NCI-H524 treated with DMSO at 0.1 percent for 48 hours (cell line): Measurements from ENCODE around the gene ROBO2.

Experiments used
- DNase-seq: peaks from one replicate; lab custom pipeline; 2025; lab: John Stamatoyannopoulos, UW

Gene ROBO2

GRCh38 chr3:77259694-77260093 lies 219.8 kb downstream of the ROBO2 start:
- DNase-seq: no peak

GRCh38 chr3:77262361-77262760 lies 222.5 kb downstream of the ROBO2 start:
- DNase-seq: no peak

GRCh38 chr3:77267589-77267988 lies 227.7 kb downstream of the ROBO2 start:
- peak; percentile 25 for DNase-seq

GRCh38 chr3:77271306-77271705 lies 231.4 kb downstream of the ROBO2 start:
- DNase-seq: no peak

- DNase-seq: no peak
Observed at GRCh38 chr3:77271711-77272110, 231.8 kb downstream of the ROBO2 start.

- DNase-seq: no peak
Observed at GRCh38 chr3:77279276-77279675, 239.4 kb downstream of the ROBO2 start.

GRCh38 chr3:77281721-77282120 lies 241.8 kb downstream of the ROBO2 start:
- peak; percentile 3 for DNase-seq

GRCh38 chr3:77283108-77283507 lies 243.2 kb downstream of the ROBO2 start:
- peak; percentile 20 for DNase-seq

GRCh38 chr3:77288348-77288747 lies 248.4 kb downstream of the ROBO2 start:
- DNase-seq: no peak

- no peak for DNase-seq
Observed at GRCh38 chr3:77296527-77296926, 256.6 kb downstream of the ROBO2 start.

GRCh38 chr3:77298417-77298816 lies 258.5 kb downstream of the ROBO2 start:
- DNase-seq: no peak

GRCh38 chr3:77303955-77304699 lies 264.2 kb downstream of the ROBO2 start:
- peak; percentile 95 for DNase-seq

GRCh38 chr3:77304700-77305021 lies 264.8 kb downstream of the ROBO2 start:
- no peak for DNase-seq

- no peak for DNase-seq
Observed at GRCh38 chr3:77309460-77309859, 269.6 kb downstream of the ROBO2 start.

- no peak for DNase-seq
Observed at GRCh38 chr3:77313843-77314242, 273.9 kb downstream of the ROBO2 start.

GRCh38 chr3:77319711-77320110 lies 279.8 kb downstream of the ROBO2 start:
- DNase-seq: peak; percentile 16

GRCh38 chr3:77320514-77320913 lies 280.6 kb downstream of the ROBO2 start:
- no peak for DNase-seq

- DNase-seq: no peak
Observed at GRCh38 chr3:77321646-77322045, 281.7 kb downstream of the ROBO2 start.

GRCh38 chr3:77323626-77324025 lies 283.7 kb downstream of the ROBO2 start:
- DNase-seq: no peak

GRCh38 chr3:77324105-77324504 lies 284.2 kb downstream of the ROBO2 start:
- no peak for DNase-seq

- no peak for DNase-seq
Observed at GRCh38 chr3:77325280-77325679, 285.4 kb downstream of the ROBO2 start.

- DNase-seq: no peak
Observed at GRCh38 chr3:77325702-77326101, 285.8 kb downstream of the ROBO2 start.

GRCh38 chr3:77326586-77326985 lies 286.7 kb downstream of the ROBO2 start:
- DNase-seq: peak; percentile 32

- DNase-seq: no peak
Observed at GRCh38 chr3:77328690-77329089, 288.8 kb downstream of the ROBO2 start.
